HT-29 (cell line): ENCODE results near the gene NOTCH4. TPM values are rescaled to one million over a fixed set of nuclear protein-coding genes. Genes with fewer than 3 reads are reported as not detected.
"Not testable (repeated sequence)": the region's sequence is repeated elsewhere in the genome, so short reads cannot be mapped to it uniquely, and the experiment has no call there.

Experiments
- DNase-seq: peaks from one replicate; pipeline ENCODE4 v3.0.0-alpha.2; 2015; ENCODE audit warnings: low spot score
- total RNA-seq: library from RNA; depleted of rRNA; stranded (reverse); fragments of >200 nt; shearing (Covaris generic); gene quantifications from 2 replicates; pipeline ENCODE4 v1.2.3, GENCODE V29; 2014

NOTCH4 gene
- total RNA-seq, 1 experiment from 2014 or later: 2.2 TPM

DNA sequence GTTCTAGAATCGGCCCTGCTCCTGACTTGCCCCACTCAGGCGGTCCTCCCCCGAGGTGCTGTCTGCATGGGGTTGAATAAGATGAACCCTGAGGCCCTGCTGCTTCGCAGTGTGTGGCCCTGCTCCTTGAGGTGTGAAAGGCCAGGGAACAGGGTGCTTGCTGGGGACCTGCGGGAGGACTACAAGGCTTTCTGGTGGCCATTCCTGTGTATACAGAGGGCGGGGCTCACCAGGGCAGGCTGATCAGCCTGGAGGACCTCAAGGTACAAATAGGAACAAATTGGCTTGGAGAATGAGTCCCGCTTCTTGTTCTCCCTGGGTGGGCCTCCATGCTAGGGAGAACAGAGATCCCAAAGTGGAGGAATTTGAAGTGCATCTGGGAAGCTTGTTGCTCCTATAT lies 5.7 kb downstream of the NOTCH4 start:
- no peak for DNase-seq

DNA sequence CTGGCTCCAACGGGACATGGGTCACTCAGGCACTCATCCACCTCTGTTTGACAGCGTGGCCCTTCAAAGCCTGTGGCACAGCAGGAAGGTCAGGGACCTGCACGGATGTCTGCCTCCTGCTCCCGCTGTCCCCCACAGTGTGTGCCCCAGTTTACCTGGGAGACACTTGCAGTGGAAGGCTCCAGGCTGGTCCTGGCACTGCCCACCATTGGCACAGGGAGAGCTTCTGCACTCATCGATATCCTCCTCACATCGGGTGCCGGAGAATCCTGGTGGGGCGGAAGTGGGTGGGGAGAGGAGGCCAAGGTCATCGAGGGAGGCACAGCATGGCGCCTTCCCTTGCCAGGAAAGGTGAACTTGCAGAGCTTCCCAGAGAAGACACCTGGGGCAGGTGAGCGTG lies 6.9 kb downstream of the NOTCH4 start:
- no peak for DNase-seq

DNA sequence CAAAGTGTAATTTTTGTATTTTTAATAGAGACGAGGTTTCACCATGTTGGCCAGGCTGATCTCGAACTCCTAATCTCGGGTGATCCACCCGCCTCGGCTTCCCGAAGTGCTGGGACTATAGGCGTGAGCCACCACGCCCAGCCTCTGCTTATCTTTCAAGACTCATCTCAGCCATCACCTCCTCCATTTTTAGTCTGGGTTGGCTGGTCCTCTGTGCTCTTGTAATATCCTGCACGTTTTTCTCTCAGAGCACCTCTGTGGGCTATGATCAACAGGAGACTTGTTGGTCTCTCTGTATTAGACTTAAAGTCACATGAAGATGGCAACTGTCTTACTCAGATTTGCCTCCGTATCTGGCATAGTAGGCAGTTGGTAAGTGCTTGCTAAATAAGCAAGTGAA lies 7.6 kb downstream of the NOTCH4 start:
- DNase-seq: no peak

DNA sequence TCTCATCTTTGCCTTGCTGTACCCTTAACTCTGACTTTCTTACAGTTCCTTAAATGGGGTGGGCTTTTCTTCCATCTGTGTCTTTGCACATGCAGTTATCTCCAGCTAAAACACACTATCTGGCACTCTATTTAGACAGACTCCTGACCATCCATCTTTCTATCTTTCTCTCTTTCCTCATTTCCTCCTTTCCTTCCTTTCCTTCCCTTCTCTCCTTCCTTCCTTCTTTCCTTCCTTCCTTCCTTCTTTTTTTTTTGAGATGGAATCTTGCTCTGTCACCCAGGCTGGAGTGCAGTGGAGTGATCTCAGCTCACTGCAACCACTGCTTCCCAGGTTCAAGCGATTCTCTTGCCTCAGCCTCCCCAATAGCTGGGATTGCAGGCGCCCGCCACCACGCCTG lies 8.2 kb downstream of the NOTCH4 start:
- no peak for DNase-seq

DNA sequence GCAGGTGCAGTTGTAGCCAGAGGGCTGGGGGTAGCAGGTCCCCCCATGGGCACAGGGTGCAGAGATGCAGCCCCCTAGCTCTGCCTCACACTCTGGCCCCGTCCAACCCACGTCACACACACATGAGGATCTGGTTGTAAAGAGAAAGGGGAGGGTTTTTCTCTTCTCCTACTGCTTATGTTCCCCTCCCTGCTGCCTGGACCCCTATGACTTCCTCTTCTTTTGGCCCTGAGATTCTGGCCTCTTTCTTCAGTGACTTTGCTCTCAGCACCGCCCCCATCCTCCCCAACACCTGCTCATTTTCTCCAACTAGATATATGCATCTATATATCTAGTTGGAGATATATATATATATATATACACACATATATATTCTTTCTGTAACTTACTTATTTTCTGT lies 9.7 kb downstream of the NOTCH4 start:
- DNase-seq: no peak

DNA sequence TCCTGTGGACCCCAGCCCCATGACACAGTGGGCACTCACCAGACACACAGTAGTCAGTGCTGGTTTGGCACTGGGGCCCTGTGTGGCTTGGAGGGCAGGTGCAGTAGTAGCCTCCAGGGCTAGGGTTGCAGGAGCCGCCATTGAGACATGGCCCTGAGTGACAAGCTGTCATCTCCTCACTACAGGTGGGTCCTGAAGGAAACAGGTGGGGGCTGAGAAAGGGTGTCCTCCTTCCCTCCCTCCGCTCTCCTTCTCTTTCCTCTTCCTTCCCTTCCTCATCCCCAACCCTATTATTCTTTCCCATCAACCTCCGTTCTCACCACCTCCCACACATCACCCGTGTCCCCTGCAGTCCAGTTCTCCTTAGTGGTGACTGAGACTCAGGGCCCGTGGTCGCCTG lies 10.2 kb downstream of the NOTCH4 start:
- no peak for DNase-seq

DNA sequence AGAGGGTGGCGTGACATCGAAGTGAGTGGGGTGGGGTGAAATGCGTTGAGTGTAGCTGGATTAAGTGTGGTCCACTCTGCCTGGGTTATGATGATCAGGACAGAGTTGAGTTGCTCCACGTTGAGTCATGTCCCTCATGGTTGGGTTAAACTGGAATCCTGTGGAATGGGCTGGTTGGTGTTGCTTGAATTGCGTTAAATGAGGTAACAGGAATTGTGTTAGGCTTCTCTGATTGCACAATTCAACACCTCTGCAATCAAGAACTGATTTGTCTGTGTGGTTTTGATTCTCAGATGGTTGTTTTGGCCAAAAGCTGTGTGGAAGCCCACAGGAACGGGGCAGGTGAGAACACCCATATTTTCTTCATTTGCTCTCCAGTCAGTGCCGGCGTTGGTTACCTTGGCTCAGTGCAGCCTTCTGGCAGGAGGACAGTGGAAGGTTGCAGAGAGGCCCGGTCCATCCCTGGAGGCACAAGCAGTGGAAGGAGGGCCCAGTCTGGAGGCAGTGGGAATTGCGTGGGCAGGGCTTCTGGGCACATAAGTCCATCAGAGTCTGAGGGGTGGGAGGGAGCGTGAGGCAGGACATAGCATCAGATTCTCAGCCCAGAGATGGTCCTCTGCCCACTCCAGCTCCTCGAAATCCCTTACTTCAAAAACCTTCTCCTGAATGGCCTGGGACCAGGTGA lies 11.6 kb downstream of the NOTCH4 start:
- no peak for DNase-seq

DNA sequence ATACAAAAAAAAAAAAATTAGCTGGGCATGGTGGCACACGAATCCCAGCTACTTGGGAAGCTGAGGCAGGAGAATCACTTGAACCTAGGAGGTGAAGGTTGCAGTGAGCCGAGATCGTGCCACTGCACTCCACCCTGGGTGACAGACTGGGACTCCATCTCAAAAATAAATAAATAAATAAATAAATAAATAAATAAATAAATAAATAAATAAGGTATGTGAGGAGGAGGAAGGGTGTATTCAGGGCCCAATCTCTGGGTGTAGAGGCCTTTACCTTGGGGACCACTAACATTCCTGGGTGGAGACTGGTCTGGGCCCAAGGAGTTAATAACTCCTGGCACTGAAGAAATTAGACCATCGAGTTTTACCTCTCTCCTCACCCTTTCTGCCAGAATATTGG lies 12.4 kb downstream of the NOTCH4 start:
- DNase-seq: not testable (repeated sequence)

DNA sequence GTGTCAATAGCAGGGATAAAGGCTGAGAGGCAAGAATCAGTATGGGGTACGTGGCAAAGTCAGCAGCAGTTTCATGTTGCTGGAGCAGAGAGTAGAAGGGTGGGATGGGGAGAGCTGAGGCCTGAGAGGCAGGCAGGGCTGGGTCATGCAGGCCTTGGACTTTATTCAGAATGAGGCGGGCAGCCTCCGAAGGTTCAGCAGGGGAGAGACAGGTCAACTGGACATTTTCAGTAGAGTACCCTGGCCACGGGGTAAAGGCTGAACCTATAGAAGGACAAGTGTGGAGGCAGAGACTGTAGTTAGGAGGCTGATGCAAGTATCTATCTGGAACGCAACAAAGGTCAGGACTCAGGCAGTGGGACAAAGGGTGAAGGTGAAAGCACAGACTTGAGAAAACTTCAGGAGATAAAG lies 13.7 kb downstream of the NOTCH4 start:
- no peak for DNase-seq

DNA sequence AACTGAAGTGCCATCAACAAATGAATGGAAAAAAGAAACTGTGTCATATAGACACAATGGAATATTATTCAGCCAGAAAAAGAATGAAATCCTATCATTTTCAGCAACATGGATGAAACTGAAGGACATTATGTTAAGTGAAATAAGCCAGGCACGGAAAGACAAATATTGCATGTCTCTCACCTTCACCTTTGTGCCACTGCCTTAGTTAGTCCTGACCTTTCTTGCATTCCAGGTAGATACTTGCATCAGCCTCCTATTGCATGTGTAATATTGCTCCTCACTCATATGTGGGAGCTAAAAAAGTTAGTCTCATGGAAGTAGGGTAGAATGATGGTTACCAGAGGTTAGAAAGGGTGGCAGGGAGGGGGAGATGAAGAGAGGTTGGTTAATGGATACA lies 14.9 kb downstream of the NOTCH4 start:
- DNase-seq: no peak

DNA sequence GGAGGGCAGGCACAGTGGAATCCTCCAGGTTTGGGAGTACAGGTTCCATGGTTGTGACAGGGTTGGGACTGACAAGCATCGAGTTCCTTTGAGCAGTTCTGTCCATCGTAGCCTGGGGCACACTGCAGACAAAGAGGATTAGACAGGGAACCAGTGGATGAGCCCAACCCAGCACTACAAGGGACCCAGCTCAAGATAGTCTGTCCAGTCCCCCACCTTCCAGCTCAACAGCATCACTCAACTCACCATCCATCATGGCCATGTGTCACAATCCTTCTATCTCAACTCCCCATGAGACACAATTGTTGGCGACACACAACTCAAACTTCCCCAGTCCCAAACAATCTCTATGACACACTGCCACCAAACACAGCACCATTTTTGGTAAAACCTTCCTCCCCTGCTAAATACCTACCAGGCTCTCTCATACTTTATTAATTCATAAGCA lies 19.6 kb downstream of the NOTCH4 start:
- no peak for DNase-seq

DNA sequence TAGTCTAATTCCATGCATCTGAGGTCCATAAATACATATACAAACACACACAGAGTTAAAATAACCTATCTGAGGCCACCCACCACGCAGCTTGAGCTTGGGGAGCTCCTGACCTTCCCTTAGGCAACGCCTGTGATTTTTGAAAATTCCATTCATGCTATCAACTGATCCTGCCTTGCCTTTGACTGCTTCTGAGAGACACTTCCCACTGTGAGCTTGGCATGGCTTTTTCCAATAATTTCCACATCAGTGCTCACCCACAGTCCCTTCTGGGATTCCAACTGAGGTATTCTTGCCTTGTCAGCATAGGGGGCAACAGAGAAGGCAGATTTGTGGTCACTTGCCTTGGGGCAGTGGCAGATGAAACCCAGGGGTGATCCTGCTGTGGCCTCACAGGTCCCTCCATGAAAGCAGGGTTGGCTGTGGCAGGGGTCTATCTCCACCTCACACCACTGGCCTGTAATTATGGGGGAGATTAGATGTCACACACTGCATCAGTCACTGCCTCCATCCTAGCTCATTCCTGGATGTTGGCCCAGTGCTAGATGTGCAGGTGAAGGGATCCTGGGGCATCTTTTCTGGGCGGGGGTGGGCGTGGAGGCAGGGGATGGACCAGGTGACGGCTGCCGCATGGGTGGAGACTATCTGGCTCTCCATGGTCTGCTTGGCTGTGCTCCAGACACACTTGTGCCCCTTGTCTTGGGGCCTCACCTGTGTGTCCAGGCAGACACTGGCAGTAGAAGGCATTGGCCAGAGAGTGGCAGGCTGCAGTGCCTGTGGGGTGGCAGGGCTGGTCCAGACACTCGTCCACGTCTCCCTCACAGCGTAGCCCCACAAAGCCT lies 20.2 kb downstream of the NOTCH4 start:
- no peak for DNase-seq

DNA sequence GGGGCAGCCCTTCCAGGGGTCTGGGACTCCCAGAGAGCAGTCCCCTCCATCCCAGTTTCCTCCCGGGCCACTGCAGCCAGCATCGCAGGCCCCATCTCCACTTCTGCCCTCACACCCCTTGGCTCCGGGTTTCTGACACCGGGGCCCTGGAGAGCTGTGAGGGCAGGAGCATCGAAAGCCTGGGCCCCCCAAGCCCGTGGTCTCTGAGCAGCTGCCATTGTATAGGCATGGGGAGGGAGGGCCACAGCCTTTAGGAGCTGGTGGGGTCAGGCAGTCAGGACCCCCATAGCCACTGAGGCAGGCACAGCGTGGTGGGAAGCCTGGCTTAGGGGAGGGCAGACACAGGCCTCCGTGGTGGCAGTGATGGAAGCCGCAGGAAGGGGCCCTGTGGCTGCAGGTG lies 21.7 kb downstream of the NOTCH4 start:
- no peak for DNase-seq

DNA sequence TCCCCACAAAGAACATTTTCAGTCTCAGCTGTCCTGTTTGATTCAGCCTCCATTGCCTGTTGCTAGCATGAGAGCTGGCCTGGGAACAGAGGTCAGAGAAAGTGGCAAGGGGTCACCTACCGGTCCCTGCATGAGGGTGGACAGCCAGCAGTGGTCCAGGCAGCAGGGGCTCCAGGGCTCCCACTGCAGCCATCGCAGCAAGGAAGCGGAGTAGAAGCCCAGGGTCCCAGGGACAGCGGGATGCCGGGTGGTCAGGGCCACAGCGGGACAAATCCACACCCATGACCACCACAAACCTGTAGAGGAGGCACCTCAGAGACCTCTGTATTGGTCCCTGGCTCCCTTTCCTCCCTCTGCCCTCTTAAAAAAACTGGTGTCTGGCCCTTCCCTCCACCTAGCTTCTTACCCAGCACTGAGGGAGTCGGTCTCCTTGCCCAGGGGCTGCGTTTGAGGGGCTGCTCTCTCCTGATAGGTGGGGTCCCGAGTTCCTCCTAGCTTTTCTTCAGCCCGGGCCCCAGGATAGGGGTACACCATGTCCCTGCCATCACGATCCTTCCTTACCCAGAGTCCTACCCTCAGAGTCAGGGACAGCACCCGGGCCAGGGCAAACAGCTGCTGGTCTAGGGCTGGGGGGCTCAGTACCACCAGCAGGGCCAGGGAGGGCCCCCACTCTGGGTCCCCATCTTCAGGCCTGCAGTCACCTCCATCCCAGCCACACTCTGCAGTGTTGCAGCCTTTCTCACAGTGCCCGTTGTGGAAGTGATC lies 23.0 kb downstream of the NOTCH4 start:
- no peak for DNase-seq

DNA sequence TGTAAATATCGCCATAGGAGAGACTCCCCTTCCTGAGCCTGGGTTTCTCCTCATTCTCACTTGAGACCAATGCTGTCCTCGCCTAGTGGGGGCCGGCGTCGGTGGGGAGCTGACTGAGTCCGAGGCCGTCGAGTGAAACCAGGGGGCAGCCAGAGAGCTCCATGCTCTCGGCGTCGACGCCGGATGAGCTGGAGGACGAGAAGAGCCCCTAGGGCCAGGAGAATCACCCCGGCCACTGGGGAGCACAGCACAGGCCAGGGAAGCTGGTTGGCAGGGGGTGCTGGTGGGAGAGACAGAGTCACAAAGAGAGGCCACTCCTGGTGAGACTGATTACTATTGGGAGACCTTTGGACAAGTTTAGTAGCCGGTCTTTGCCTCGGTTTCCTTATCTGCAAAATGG lies 25.0 kb downstream of the NOTCH4 start:
- DNase-seq: no peak

DNA sequence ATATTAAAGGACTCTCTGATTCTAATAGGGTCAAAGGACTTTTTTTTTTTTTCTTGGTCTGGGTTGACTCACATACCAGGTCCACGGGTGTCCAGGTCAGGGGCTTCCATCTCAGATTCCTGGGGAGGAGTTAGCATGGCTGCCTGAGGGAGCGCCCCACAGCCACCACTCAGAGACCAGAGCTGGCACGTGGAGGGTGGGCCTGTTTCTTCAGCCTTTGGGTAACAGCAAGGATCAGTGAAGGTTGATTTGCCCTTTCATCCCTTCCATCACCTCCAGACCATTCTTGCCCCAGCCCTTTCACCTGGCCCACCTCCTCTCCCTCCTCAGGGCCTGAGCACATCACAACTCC lies 25.5 kb downstream of the NOTCH4 start:
- no peak for DNase-seq

DNA sequence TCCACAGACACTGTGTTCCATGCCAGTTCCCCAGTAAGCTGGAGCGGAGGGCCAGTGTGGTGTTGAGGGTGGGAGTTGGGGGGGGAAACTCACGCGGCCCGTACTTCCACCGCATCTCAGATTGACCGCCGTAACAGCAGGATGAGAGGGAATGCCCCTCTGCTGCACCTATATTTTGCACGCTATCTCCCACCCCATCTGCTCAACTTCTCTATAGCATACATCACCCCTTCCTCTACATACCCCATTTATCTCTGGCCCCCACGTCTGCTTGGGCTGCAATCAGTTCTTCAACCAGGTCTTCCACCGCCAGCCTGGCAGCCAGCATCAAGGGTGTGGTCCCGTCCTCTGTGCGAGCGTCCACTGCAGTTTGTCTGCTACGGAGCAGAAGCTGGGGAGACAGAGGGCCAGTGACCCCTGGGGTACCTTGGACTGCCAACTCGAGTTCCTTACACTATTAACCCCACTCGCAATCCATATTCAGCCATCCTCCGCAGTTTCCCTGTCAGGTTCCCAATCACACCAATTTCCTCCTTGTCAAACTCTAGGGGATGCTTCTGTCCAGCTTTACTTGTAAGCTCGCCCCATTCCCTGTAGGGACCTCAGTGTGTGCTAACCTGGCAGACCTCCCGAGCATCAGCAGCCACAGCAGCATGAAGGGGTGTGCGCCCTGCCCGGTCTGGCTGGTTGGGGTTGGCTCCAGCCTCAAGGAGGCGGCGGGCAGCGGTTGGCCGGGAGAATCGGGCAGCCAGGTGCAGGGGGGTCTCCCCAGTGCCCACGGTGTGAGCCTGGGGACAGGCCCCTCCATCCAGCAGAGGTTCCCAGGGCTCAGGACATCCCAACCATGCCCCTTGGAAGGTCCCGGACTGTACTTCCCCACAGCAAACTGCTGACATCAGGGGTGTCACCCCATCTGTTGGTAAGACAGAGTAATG lies 26.9 kb downstream of the NOTCH4 start:
- DNase-seq: peak; percentile 19

DNA sequence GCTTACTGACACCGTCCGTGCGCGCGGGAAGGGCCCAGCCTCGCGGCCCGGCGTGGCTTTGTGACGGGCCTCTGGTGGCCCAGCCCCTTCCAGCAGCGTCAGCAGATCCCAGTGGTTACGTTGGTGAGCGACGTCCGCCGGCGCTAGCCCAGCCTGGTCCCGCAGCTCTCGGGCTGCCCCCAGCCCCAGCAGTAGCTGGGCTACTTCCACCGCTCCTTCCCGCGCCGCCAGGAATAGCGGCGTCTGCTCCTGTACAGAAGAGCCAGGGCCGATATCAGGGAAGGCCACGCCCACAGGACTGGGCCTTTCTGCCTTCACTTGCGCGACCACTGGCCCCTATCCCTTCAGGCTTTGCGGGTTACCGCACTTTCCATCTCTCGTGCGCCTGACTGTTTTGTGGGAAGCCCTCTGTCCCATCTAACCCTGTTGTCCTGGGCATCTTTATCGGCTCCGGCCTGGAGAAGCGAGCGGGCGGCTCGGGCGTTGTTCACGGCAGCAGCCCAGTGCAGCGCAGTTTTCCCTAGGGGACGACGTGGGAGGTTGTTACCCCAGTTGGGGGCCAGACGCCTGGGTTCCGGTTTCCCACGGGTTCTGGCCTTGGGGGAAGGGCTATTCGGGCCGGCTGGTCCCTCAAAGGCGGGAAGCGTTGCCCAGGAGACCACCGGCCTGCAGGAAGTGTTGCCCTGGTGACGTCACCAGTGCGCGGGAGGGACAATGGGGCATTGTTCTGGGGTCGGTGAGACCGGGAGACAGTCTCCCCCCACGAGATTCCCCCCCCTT lies 27.8 kb downstream of the NOTCH4 start:
- peak; percentile 86 for DNase-seq

DNA sequence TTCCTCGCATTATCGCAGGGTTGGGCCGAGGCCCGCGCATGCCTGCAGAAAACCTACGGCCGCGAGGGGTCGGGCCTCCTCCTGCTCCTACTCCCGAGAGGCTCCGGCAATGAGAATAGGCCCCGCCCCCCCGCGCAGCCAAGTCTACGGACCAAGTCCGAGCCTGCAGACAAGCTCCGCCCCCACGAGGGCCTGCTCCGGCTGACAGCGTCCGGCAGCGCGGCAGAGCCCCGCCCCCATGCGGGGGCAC lies 28.3 kb downstream of the NOTCH4 start:
- DNase-seq: peak; percentile 99

DNA sequence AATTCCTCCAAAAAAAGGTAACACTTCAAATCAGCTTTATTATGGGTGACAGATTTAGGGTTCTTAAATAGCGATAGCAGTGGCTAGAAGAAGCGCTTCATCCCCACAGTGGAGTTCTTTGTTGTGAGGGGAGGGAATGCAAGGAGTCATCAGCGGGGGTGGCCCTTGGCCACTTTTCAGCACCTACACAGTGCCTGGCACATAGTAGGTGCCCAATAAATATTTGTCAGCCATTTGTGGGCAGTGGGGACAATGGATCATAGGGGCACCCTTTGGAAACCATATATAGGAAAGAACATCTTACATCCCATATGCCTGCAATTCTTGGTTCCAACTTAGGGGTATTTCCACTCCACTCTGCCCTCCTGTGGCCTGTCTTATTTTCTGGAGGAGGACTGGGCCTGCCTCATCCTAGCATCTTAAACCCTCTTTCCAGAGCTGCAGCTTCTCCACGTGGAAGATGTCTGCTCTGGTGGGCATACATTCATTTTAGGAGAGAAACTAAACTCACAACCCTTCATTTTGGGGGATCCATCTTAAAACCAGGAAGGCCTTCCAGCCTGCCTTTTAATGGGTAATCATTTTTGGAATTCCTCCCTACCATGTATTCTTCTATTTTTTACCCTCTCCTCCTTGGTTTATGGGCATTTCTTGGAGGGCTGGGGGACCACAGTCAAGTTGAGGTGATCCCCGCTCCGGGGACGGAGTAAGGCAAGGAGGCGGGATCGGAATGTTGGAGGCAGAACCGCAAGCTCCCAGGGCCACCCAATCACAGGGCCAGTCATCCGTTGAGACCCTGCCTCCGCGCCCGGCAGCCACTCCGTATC lies 28.8 kb downstream of the NOTCH4 start:
- peak; percentile 64 for DNase-seq
